ENCODE results near the gene GADL1.

- TF ChIP-seq CTCF (IDR thresholded peaks at IDR 0.05; ENCODE audit: poor library complexity) (no peak), EZH2 (IDR thresholded peaks at IDR 0.05; ENCODE audit: borderline replicate concordance) (no peak), EZH2phosphoT487 (IDR thresholded peaks at IDR 0.05; ENCODE audit: low read depth, severe bottlenecking, unreplicated experiment) (no peak)
Measured at GRCh38 chr3:30686176-30686575, 208.3 kb downstream of the GADL1 start.

Data from hepatocyte (in vitro differentiated cells).